ENCODE results near the gene ADAR.

ADAR gene

GRCh38 chr1:154584267-154584994, 23.6 kb downstream of the ADAR start:
- H3K9ac ChIP-seq (ENCODE audit: low read depth, low read length, poor library complexity) = no peak overlapping the region
- no peak overlapping the region for H3K14ac ChIP-seq (ENCODE audit: low read length)
- no peak overlapping the region for H3K4ac ChIP-seq (ENCODE audit: low read length)
- peaks cover 68 to 99% of the 10 kb centered on the region in 2 donors for H3K36me3 ChIP-seq (replicated peaks in 1 of 2; ENCODE audit: control insufficient read depth in 2 of 2, insufficient read depth in 2 of 2, low read length in 2 of 2)
- H2BK5ac ChIP-seq (ENCODE audit: low read length) = no peak overlapping the region
- no peaks in the 10 kb centered on the region for H3K4me1 ChIP-seq (ENCODE audit: control insufficient read depth in 2 of 2, insufficient read depth in 1 of 2, low read depth in 1 of 2, low read length in 2 of 2)
- no peak overlapping the region for H4K91ac ChIP-seq (ENCODE audit: low read depth, low read length, poor library complexity)
- H4K8ac ChIP-seq (ENCODE audit: low read depth, low read length) = no peak overlapping the region
- no peak overlapping the region for H3K18ac ChIP-seq (ENCODE audit: low read length)
- H2BK12ac ChIP-seq (ENCODE audit: low read length) = no peak overlapping the region
- no peak overlapping the region for H3K23ac ChIP-seq (ENCODE audit: low read depth, low read length, poor library complexity)
- no peaks in the 10 kb centered on the region for H3K79me1 ChIP-seq (ENCODE audit: low read depth, low read length)
- DNase-seq (ENCODE audit: low spot score) = no peak
- H2AK5ac ChIP-seq (ENCODE audit: low read depth, low read length) = no peak overlapping the region
- no peaks in the 10 kb centered on the region for H3K27me3 ChIP-seq (ENCODE audit: control insufficient read depth in 3 of 3, insufficient read depth in 3 of 3, low read depth in 1 of 3, low read length in 3 of 3)
- no peak overlapping the region for H3K4me3 ChIP-seq (ENCODE audit: low read length in 2 of 2)
- no peak overlapping the region for H3K4me2 ChIP-seq (ENCODE audit: insufficient read depth, low read length, poor library complexity, severe bottlenecking)
- no peaks in the 10 kb centered on the region for H3K9me3 ChIP-seq (replicated peaks in 1 of 2; ENCODE audit: control insufficient read depth in 2 of 2, insufficient read depth in 1 of 2, low read depth in 1 of 2, low read length in 2 of 2)
- H2AFZ ChIP-seq (ENCODE audit: low read length) = no peak overlapping the region
- H2BK120ac ChIP-seq (ENCODE audit: low read depth, low read length) = no peak overlapping the region
- WGBS, 2 donors (ENCODE audit: extremely low coverage in 2 of 2, insufficient read length in 2 of 2, insufficient replicate concordance in 1 of 2) = no CpG with 5 or more reads among the region's 9 CpGs
- H3K27ac ChIP-seq (replicated peaks; ENCODE audit: low read length) = no peak overlapping the region
- no peak overlapping the region for H2BK15ac ChIP-seq (ENCODE audit: low read length)

- WGBS, 2 donors (ENCODE audit: extremely low coverage in 2 of 2, insufficient read length in 2 of 2, insufficient replicate concordance in 1 of 2) = no CpG with 5 or more reads among the region's 9 CpGs
- Histone ChIP-seq H2BK120ac (ENCODE audit: low read depth, low read length) (no peak overlapping the region), H3K4me1 (ENCODE audit: control insufficient read depth in 2 of 2, insufficient read depth in 1 of 2, low read depth in 1 of 2, low read length in 2 of 2) (no peaks in the 10 kb centered on the region), H3K4me2 (ENCODE audit: insufficient read depth, low read length, poor library complexity, severe bottlenecking) (no peak overlapping the region), H3K79me1 (ENCODE audit: low read depth, low read length) (no peaks in the 10 kb centered on the region), H2AK5ac (ENCODE audit: low read depth, low read length) (no peak overlapping the region), H2BK15ac (ENCODE audit: low read length) (no peak overlapping the region), H3K9me3 (replicated peaks in 1 of 2; ENCODE audit: control insufficient read depth in 2 of 2, insufficient read depth in 1 of 2, low read depth in 1 of 2, low read length in 2 of 2) (no peaks in the 10 kb centered on the region), H3K4ac (ENCODE audit: low read length) (no peak overlapping the region), H3K9ac (ENCODE audit: low read depth, low read length, poor library complexity) (no peak overlapping the region), H2AFZ (ENCODE audit: low read length) (no peak overlapping the region), H3K18ac (ENCODE audit: low read length) (no peak overlapping the region), H4K91ac (ENCODE audit: low read depth, low read length, poor library complexity) (no peak overlapping the region), H3K14ac (ENCODE audit: low read length) (no peak overlapping the region), H2BK5ac (ENCODE audit: low read length) (no peak overlapping the region), H3K23ac (ENCODE audit: low read depth, low read length, poor library complexity) (no peak overlapping the region), H3K27ac (replicated peaks; ENCODE audit: low read length) (no peak overlapping the region), H2BK12ac (ENCODE audit: low read length) (no peak overlapping the region), H3K36me3 (replicated peaks in 1 of 2; ENCODE audit: control insufficient read depth in 2 of 2, insufficient read depth in 2 of 2, low read length in 2 of 2) (peaks cover 68 to 99% of the 10 kb centered on the region in 2 donors), H3K4me3 (ENCODE audit: low read length in 2 of 2) (no peak overlapping the region), H3K27me3 (ENCODE audit: control insufficient read depth in 3 of 3, insufficient read depth in 3 of 3, low read depth in 1 of 3, low read length in 3 of 3) (no peaks in the 10 kb centered on the region), H4K8ac (ENCODE audit: low read depth, low read length) (no peak overlapping the region)
- DNase-seq (ENCODE audit: low spot score) = no peak
Measured at GRCh38 chr1:154583773-154584172, 24.2 kb downstream of the ADAR start.

- Histone ChIP-seq H3K9me3 (replicated peaks in 1 of 2; ENCODE audit: control insufficient read depth in 2 of 2, insufficient read depth in 1 of 2, low read depth in 1 of 2, low read length in 2 of 2) (no peaks in the 10 kb centered on the region), H2AFZ (ENCODE audit: low read length) (no peak overlapping the region), H2AK5ac (ENCODE audit: low read depth, low read length) (no peak overlapping the region), H2BK12ac (ENCODE audit: low read length) (no peak overlapping the region), H2BK5ac (ENCODE audit: low read length) (no peak overlapping the region), H3K18ac (ENCODE audit: low read length) (no peak overlapping the region), H3K36me3 (replicated peaks in 1 of 2; ENCODE audit: control insufficient read depth in 2 of 2, insufficient read depth in 2 of 2, low read length in 2 of 2) (peaks cover 68 to 99% of the 10 kb centered on the region in 2 donors), H3K4me3 (ENCODE audit: low read length in 2 of 2) (no peak overlapping the region), H3K27me3 (ENCODE audit: control insufficient read depth in 3 of 3, insufficient read depth in 3 of 3, low read depth in 1 of 3, low read length in 3 of 3) (no peaks in the 10 kb centered on the region), H3K79me1 (ENCODE audit: low read depth, low read length) (no peaks in the 10 kb centered on the region), H3K14ac (ENCODE audit: low read length) (no peak overlapping the region), H3K27ac (replicated peaks; ENCODE audit: low read length) (no peak overlapping the region), H3K4ac (ENCODE audit: low read length) (no peak overlapping the region), H4K91ac (ENCODE audit: low read depth, low read length, poor library complexity) (no peak overlapping the region), H3K23ac (ENCODE audit: low read depth, low read length, poor library complexity) (no peak overlapping the region), H4K8ac (ENCODE audit: low read depth, low read length) (no peak overlapping the region), H2BK120ac (ENCODE audit: low read depth, low read length) (no peak overlapping the region), H3K4me1 (ENCODE audit: control insufficient read depth in 2 of 2, insufficient read depth in 1 of 2, low read depth in 1 of 2, low read length in 2 of 2) (no peaks in the 10 kb centered on the region), H3K9ac (ENCODE audit: low read depth, low read length, poor library complexity) (no peak overlapping the region), H3K4me2 (ENCODE audit: insufficient read depth, low read length, poor library complexity, severe bottlenecking) (no peak overlapping the region), H2BK15ac (ENCODE audit: low read length) (no peak overlapping the region)
- no CpG with 5 or more reads among the region's 6 CpGs for WGBS, 2 donors (ENCODE audit: extremely low coverage in 2 of 2, insufficient read length in 2 of 2, insufficient replicate concordance in 1 of 2)
- no peak for DNase-seq (ENCODE audit: low spot score)
Measured at GRCh38 chr1:154582885-154583284, 25.1 kb downstream of the ADAR start.

- Histone ChIP-seq H2BK5ac (ENCODE audit: low read length) (no peak overlapping the region), H3K4me1 (ENCODE audit: control insufficient read depth in 2 of 2, insufficient read depth in 1 of 2, low read depth in 1 of 2, low read length in 2 of 2) (no peaks in the 10 kb centered on the region), H3K27ac (replicated peaks; ENCODE audit: low read length) (no peak overlapping the region), H3K4ac (ENCODE audit: low read length) (no peak overlapping the region), H3K18ac (ENCODE audit: low read length) (no peak overlapping the region), H3K9ac (ENCODE audit: low read depth, low read length, poor library complexity) (no peak overlapping the region), H3K36me3 (replicated peaks in 1 of 2; ENCODE audit: control insufficient read depth in 2 of 2, insufficient read depth in 2 of 2, low read length in 2 of 2) (peaks cover 62 to 99% of the 10 kb centered on the region in 2 donors), H2BK120ac (ENCODE audit: low read depth, low read length) (no peak overlapping the region), H3K27me3 (ENCODE audit: control insufficient read depth in 3 of 3, insufficient read depth in 3 of 3, low read depth in 1 of 3, low read length in 3 of 3) (no peaks in the 10 kb centered on the region), H2AK5ac (ENCODE audit: low read depth, low read length) (no peak overlapping the region), H3K23ac (ENCODE audit: low read depth, low read length, poor library complexity) (no peak overlapping the region), H3K4me2 (ENCODE audit: insufficient read depth, low read length, poor library complexity, severe bottlenecking) (no peak overlapping the region), H2BK12ac (ENCODE audit: low read length) (no peak overlapping the region), H3K79me1 (ENCODE audit: low read depth, low read length) (no peaks in the 10 kb centered on the region), H3K9me3 (replicated peaks in 1 of 2; ENCODE audit: control insufficient read depth in 2 of 2, insufficient read depth in 1 of 2, low read depth in 1 of 2, low read length in 2 of 2) (no peaks in the 10 kb centered on the region), H4K8ac (ENCODE audit: low read depth, low read length) (no peak overlapping the region), H3K14ac (ENCODE audit: low read length) (no peak overlapping the region), H3K4me3 (ENCODE audit: low read length in 2 of 2) (no peak overlapping the region), H2AFZ (ENCODE audit: low read length) (no peak overlapping the region), H2BK15ac (ENCODE audit: low read length) (no peak overlapping the region), H4K91ac (ENCODE audit: low read depth, low read length, poor library complexity) (no peak overlapping the region)
- WGBS, 2 donors (ENCODE audit: extremely low coverage in 2 of 2, insufficient read length in 2 of 2, insufficient replicate concordance in 1 of 2) = no CpG with 5 or more reads among the region's 3 CpGs
- DNase-seq (ENCODE audit: low spot score) = no peak
Measured at GRCh38 chr1:154581766-154582165, 26.2 kb downstream of the ADAR start.
